ENCODE results near the gene COASY. TPM values are rescaled to one million over a fixed set of nuclear protein-coding genes. Genes with fewer than 3 reads are reported as not detected.

The COASY gene
- total and polyA plus RNA-seq, 2 donors from 2014 or later, result 71.9 to 145 TPM

- no peaks in the 10 kb centered on the region for H3K27me3 ChIP-seq (ENCODE audit: control insufficient read depth, insufficient read depth, low read length)
- intact Hi-C loops (cut with DNase I), result no loop called here
- H3K4me1 ChIP-seq (ENCODE audit: control insufficient read depth in 2 of 3, insufficient read depth in 2 of 3, low read depth in 1 of 3, low read length in 3 of 3), result peaks cover 0 to 5% (median 4%) of the 10 kb centered on the region in 3 donors
- peaks cover 12 to 73% (median 56%) of the 10 kb centered on the region in 3 donors for H3K36me3 ChIP-seq (ENCODE audit: control insufficient read depth in 2 of 3, insufficient read depth in 3 of 3, low read length in 3 of 3)
- no peaks in the 10 kb centered on the region for H3K9me3 ChIP-seq (ENCODE audit: control insufficient read depth in 2 of 3, insufficient read depth in 1 of 3, low read length in 3 of 3)
- no peak for TF ChIP-seq CTCF (IDR thresholded peaks at IDR 0.05; ENCODE audit: borderline replicate concordance, extremely low read depth, insufficient read depth)
- no peak overlapping the region for H3K9ac ChIP-seq (ENCODE audit: low read length in 3 of 3)
- peak overlapping the region in 1 of 2 donors; percentile 43 for H3K27ac ChIP-seq (ENCODE audit: low read depth in 2 of 2, low read length in 2 of 2)
- H3K4me3 ChIP-seq (ENCODE audit: low read length in 3 of 3), result no peak overlapping the region
- FAIRE-seq (no peak), DNase-seq (no peak)
Observed at GRCh38 chr17:42585353-42585752, 23.4 kb downstream of the COASY start.

GRCh38 chr17:42586514-42587230, 24.7 kb downstream of the COASY start:
- no peaks in the 10 kb centered on the region for H3K27me3 ChIP-seq (ENCODE audit: control insufficient read depth, insufficient read depth, low read length)
- peaks cover 0 to 5% (median 4%) of the 10 kb centered on the region in 3 donors for H3K4me1 ChIP-seq (ENCODE audit: control insufficient read depth in 2 of 3, insufficient read depth in 2 of 3, low read depth in 1 of 3, low read length in 3 of 3)
- DNase-seq, result no peak
- no peak overlapping the region for H3K27ac ChIP-seq (ENCODE audit: low read depth in 2 of 2, low read length in 2 of 2)
- intact Hi-C loops (cut with DNase I), result no loop called here
- H3K36me3 ChIP-seq (ENCODE audit: control insufficient read depth in 2 of 3, insufficient read depth in 3 of 3, low read length in 3 of 3), result peaks cover 12 to 67% (median 54%) of the 10 kb centered on the region in 3 donors
- no peak for TF ChIP-seq CTCF (IDR thresholded peaks at IDR 0.05; ENCODE audit: borderline replicate concordance, extremely low read depth, insufficient read depth)
- H3K9me3 ChIP-seq (ENCODE audit: control insufficient read depth in 2 of 3, insufficient read depth in 1 of 3, low read length in 3 of 3), result no peaks in the 10 kb centered on the region
- no peak overlapping the region for H3K9ac ChIP-seq (ENCODE audit: low read length in 3 of 3)
- FAIRE-seq, result no peak
- H3K4me3 ChIP-seq (ENCODE audit: low read length in 3 of 3), result no peak overlapping the region

DNA sequence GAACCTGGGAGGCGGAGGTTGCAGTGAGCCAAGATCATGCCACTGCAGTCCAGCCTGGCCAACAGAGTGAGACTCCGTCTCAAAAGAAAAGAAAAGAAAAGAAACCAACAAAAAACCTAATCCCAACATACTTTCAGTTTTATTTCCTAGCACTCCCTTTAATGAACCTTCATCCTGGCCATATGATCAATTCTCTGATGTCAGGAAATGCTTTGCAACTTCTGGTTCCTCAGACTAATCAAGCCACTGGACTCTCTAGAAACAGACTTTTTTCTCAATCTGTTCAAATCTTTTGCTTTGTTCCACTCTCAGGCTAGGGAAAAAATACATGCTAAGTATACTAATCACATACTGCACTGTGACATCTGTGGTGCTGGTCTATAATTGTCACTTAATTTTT, 28.9 kb downstream of the COASY start:
- intact Hi-C loops (cut with DNase I), result no loop called here
- TF ChIP-seq CTCF (IDR thresholded peaks at IDR 0.05; ENCODE audit: borderline replicate concordance, extremely low read depth, insufficient read depth), result no peak
- H3K4me3 ChIP-seq (ENCODE audit: low read length in 3 of 3), result no peak overlapping the region
- FAIRE-seq (no peak), DNase-seq (no peak)
- H3K9me3 ChIP-seq (ENCODE audit: control insufficient read depth in 2 of 3, insufficient read depth in 1 of 3, low read length in 3 of 3), result no peaks in the 10 kb centered on the region
- no peak overlapping the region for H3K9ac ChIP-seq (ENCODE audit: low read length in 3 of 3)
- no peaks in the 10 kb centered on the region for H3K27me3 ChIP-seq (ENCODE audit: control insufficient read depth, insufficient read depth, low read length)
- H3K36me3 ChIP-seq (ENCODE audit: control insufficient read depth in 2 of 3, insufficient read depth in 3 of 3, low read length in 3 of 3), result peaks cover 5 to 33% (median 19%) of the 10 kb centered on the region in 3 donors
- no peak overlapping the region for H3K27ac ChIP-seq (ENCODE audit: low read depth in 2 of 2, low read length in 2 of 2)
- peaks cover 0 to under 1% (median 0%) of the 10 kb centered on the region in 3 donors for H3K4me1 ChIP-seq (ENCODE audit: control insufficient read depth in 2 of 3, insufficient read depth in 2 of 3, low read depth in 1 of 3, low read length in 3 of 3)
